ENCODE measurements around the gene TBX3. TPM values are rescaled to one million over a fixed set of nuclear protein-coding genes. Genes with fewer than 3 reads are reported as not detected.

Gene TBX3
- total RNA-seq, 4 donors from 2014 or later, result 11.1 to 13.5 (median 12.3) TPM

GRCh38 chr12:114649585-114649984 lies 34.4 kb downstream of the TBX3 start:
- no peaks in the 10 kb centered on the region for H3K4me1 ChIP-seq

GRCh38 chr12:114648711-114649110 lies 35.3 kb downstream of the TBX3 start:
- H3K27me3 ChIP-seq, result peaks cover 0 to 6% of the 10 kb centered on the region in 2 donors
- H3K4me3 ChIP-seq, result no peak overlapping the region
- no peaks in the 10 kb centered on the region for H3K9me3 ChIP-seq
- TF ChIP-seq EP300 (IDR thresholded peaks at IDR 0.05) (no peak), CTCF (IDR thresholded peaks at IDR 0.05) (no peak), POLR2A (IDR thresholded peaks at IDR 0.05) (no peak)
- 85 to 87% methylated on average over 3 of the region's 3 CpGs for WGBS, 2 donors
- DNase-seq (ENCODE audit: low spot score in 2 of 2), result no peak
- H3K36me3 ChIP-seq, result no peaks in the 10 kb centered on the region
- H3K27ac ChIP-seq, result no peak overlapping the region
- no peaks in the 10 kb centered on the region for H3K4me1 ChIP-seq

More at GRCh38 chr12:114649585-114649984, 34.4 kb downstream of the TBX3 start:
- 31 to 38% methylated on average over 10 of the region's 10 CpGs for WGBS, 2 donors
- Histone ChIP-seq H3K27me3 (peaks cover 0 to 6% of the 10 kb centered on the region in 2 donors), H3K36me3 (no peaks in the 10 kb centered on the region), H3K4me3 (no peak overlapping the region), H3K9me3 (no peaks in the 10 kb centered on the region), H3K27ac (peak overlapping the region in 1 of 4 donors; percentile 33)
- DNase-seq (ENCODE audit: low spot score in 2 of 2), result no peak
- TF ChIP-seq POLR2A (IDR thresholded peaks at IDR 0.05) (no peak), CTCF (IDR thresholded peaks at IDR 0.05) (no peak), EP300 (IDR thresholded peaks at IDR 0.05) (peak in 1 of 2 donors; percentile 15)

DNA sequence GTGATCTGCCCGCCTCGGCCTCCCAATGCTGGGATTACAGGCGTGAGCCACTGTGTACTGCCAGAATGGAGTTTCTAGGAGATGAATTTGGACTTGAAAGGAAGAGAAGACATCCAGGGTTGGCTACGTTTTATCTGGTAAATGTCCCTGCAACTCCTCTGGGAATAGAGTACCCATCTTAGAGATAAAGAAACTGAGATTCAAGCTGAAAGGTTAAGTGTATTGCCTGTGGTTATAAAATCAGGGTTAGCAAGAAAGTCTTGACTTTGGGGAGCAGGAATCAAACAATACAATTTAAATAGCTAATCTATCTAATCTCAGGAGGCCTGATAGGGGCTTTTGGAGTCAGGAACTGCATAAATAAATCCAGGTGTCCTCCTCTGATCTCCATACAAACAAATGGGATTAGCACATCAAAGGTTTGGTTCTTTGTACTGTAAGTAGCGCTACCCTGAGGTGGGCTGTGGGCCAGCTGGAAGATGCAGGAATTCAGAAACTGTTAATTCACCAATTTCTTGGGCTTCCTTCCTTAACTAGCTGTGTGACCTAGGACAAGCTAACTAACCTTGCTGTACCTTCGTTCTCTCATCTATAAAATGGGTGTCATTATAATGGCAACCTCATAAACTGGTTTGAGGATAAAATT lies 45.1 kb downstream of the TBX3 start:
- no peak overlapping the region for H3K4me3 ChIP-seq
- TF ChIP-seq EP300 (IDR thresholded peaks at IDR 0.05) (no peak), CTCF (IDR thresholded peaks at IDR 0.05) (no peak), POLR2A (IDR thresholded peaks at IDR 0.05) (no peak)
- DNase-seq (ENCODE audit: low spot score in 2 of 2), result no peak
- no peak overlapping the region for H3K27ac ChIP-seq
- WGBS, 2 donors, result 78 to 80% methylated on average over 6 of the region's 6 CpGs
- no peaks in the 10 kb centered on the region for H3K4me1 ChIP-seq
- H3K9me3 ChIP-seq, result no peaks in the 10 kb centered on the region
- no peaks in the 10 kb centered on the region for H3K36me3 ChIP-seq
- H3K27me3 ChIP-seq, result no peaks in the 10 kb centered on the region

- H3K4me1 ChIP-seq, result no peaks in the 10 kb centered on the region
- DNase-seq (ENCODE audit: low spot score in 2 of 2), result no peak
- no peaks in the 10 kb centered on the region for H3K27me3 ChIP-seq
- H3K4me3 ChIP-seq, result no peak overlapping the region
- H3K27ac ChIP-seq, result no peak overlapping the region
- H3K9me3 ChIP-seq, result no peaks in the 10 kb centered on the region
- no peak for TF ChIP-seq POLR2A (IDR thresholded peaks at IDR 0.05)
- no peak for TF ChIP-seq EP300 (IDR thresholded peaks at IDR 0.05)
- peak in 1 of 5 experiments; percentile 6 for TF ChIP-seq CTCF (IDR thresholded peaks at IDR 0.05)
- whole genome bisulfite sequencing, 2 donors, result 53 to 60% methylated on average over 15 of the region's 15 CpGs
- H3K36me3 ChIP-seq, result no peaks in the 10 kb centered on the region
These were observed 47.1 kb downstream of the TBX3 start for GRCh38 chr12:114636723-114637480.

DNA sequence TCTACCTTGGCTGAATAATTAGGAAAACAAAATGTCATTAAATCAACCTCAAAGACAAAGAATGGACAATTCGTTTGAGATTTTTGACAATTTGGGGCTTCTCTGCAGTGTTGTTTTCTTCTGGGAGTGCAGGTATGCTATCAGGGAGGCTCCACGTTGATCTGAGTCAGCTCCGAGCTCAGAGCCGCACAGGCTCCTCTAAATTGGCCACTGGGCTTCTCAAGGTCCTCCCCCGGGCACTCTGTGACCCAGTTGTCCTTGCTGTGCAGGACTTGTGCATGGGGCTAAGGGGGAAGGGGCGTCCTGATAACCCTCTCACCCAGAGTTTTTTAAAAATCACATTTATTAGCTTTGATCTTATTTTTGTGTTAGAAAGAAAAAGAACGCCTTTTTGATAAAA lies 52.7 kb downstream of the TBX3 start:
- no peaks in the 10 kb centered on the region for H3K9me3 ChIP-seq
- no peaks in the 10 kb centered on the region for H3K4me1 ChIP-seq
- H3K4me3 ChIP-seq, result no peak overlapping the region
- no peaks in the 10 kb centered on the region for H3K36me3 ChIP-seq
- 68 to 73% methylated on average over 7 of the region's 7 CpGs for WGBS, 2 donors
- no peaks in the 10 kb centered on the region for H3K27me3 ChIP-seq
- DNase-seq (ENCODE audit: low spot score in 2 of 2), result no peak
- TF ChIP-seq CTCF (IDR thresholded peaks at IDR 0.05) (no peak), POLR2A (IDR thresholded peaks at IDR 0.05) (no peak), EP300 (IDR thresholded peaks at IDR 0.05) (no peak)
- H3K27ac ChIP-seq, result no peak overlapping the region
